ENCODE data around the gene RBM14.

RBM14 gene

DNA sequence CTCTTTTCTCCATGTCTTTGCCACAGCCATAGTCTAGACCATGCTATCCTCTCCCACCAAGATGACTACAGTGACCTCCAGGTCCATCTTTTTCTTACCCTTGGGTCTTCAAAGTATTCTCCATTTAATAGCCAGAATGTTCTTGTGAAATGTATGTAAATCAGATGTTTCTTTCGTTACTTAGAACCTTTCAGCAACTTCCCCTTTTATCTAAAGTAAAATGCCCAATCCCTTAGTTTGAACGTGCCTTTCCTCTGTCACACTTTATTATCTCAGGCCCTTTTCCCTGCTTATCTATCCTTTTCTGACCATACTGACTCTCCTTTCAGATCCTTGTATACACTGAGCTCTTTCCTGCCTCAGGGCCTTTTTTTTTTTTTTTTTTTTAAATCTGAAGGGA is 43.3 kb downstream of the RBM14 start:
- Histone ChIP-seq H3K27ac (ENCODE audit: low read depth, low read length) (peak overlapping the region; percentile 97), H3K4me1 (ENCODE audit: control insufficient read depth, low read length) (peaks cover 57% of the 10 kb centered on the region), H3F3A (ENCODE audit: control insufficient read depth, insufficient read depth) (peaks cover 37% of the 10 kb centered on the region), H3K9me2 (replicated peaks; ENCODE audit: control insufficient read depth, low read length) (no peaks in the 10 kb centered on the region), H3K79me2 (ENCODE audit: control insufficient read depth, low read length) (peaks cover 72% of the 10 kb centered on the region), H3K36me3 (ENCODE audit: control insufficient read depth, low read length) (peaks cover 58% of the 10 kb centered on the region), H3K27me3 (ENCODE audit: control insufficient read depth, low read length) (no peaks in the 10 kb centered on the region), H4K20me1 (ENCODE audit: control insufficient read depth, insufficient read depth, low read depth, low read length) (no peaks in the 10 kb centered on the region), H3K4me3 (ENCODE audit: low read length) (peak overlapping the region; percentile 59), H3K9me3 (ENCODE audit: control insufficient read depth, insufficient read depth, low read length) (no peaks in the 10 kb centered on the region), H3K4me2 (ENCODE audit: low read length) (peak overlapping the region; percentile 83)
- TF ChIP-seq EZH2phosphoT487 (IDR thresholded peaks at IDR 0.05; ENCODE audit: borderline replicate concordance, low read length), result no peak
- TF ChIP-seq, protein P1, sequence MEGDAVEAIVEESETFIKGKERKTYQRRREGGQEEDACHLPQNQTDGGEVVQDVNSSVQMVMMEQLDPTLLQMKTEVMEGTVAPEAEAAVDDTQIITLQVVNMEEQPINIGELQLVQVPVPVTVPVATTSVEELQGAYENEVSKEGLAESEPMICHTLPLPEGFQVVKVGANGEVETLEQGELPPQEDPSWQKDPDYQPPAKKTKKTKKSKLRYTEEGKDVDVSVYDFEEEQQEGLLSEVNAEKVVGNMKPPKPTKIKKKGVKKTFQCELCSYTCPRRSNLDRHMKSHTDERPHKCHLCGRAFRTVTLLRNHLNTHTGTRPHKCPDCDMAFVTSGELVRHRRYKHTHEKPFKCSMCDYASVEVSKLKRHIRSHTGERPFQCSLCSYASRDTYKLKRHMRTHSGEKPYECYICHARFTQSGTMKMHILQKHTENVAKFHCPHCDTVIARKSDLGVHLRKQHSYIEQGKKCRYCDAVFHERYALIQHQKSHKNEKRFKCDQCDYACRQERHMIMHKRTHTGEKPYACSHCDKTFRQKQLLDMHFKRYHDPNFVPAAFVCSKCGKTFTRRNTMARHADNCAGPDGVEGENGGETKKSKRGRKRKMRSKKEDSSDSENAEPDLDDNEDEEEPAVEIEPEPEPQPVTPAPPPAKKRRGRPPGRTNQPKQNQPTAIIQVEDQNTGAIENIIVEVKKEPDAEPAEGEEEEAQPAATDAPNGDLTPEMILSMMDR (IDR thresholded peaks at IDR 0.05; ENCODE audit: low read depth, low read length, poor library complexity, severe bottlenecking), result no peak

DNA sequence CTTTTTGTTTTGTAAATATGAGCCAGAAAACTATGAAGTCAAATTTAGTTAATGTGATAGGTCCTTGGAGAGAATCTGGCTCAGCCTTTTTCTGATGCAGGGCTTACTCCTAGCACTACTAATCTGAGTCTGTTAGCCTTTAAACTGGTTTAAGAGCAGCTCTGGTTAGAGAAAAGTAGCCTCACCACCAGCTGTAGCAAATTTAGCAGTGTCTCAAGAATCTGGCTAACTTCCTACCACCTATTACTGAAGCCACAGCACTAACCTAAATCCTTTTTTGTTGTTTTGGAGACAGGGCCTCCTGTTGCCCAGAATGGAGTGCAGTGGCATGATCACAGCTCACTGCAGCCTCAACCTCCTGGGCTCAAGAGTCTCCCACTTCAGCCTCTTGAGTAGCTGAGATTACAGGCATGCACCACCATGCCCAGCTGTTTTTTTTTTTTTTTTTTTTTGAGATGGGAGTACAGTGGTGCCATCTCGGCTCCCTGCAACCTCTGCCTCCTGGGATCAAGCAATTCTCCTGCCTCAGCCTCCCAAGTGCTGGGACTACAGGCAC is 47.4 kb downstream of the RBM14 start:
- H3K36me3 ChIP-seq (ENCODE audit: control insufficient read depth, low read length), result peaks cover 82% of the 10 kb centered on the region
- H3K4me1 ChIP-seq (ENCODE audit: control insufficient read depth, low read length), result peaks cover 27% of the 10 kb centered on the region
- H3K79me2 ChIP-seq (ENCODE audit: control insufficient read depth, low read length), result peaks cover 87% of the 10 kb centered on the region
- no peaks in the 10 kb centered on the region for H3K9me3 ChIP-seq (ENCODE audit: control insufficient read depth, insufficient read depth, low read length)
- no peak overlapping the region for H3K27ac ChIP-seq (ENCODE audit: low read depth, low read length)
- H3K4me2 ChIP-seq (ENCODE audit: low read length), result no peak overlapping the region
- no peaks in the 10 kb centered on the region for H3K27me3 ChIP-seq (ENCODE audit: control insufficient read depth, low read length)
- no peak for TF ChIP-seq EZH2phosphoT487 (IDR thresholded peaks at IDR 0.05; ENCODE audit: borderline replicate concordance, low read length)
- H3K9me2 ChIP-seq (replicated peaks; ENCODE audit: control insufficient read depth, low read length), result no peaks in the 10 kb centered on the region
- peaks cover 25% of the 10 kb centered on the region for H3F3A ChIP-seq (ENCODE audit: control insufficient read depth, insufficient read depth)
- no peak overlapping the region for H3K4me3 ChIP-seq (ENCODE audit: low read length)
- no peaks in the 10 kb centered on the region for H4K20me1 ChIP-seq (ENCODE audit: control insufficient read depth, insufficient read depth, low read depth, low read length)

DNA sequence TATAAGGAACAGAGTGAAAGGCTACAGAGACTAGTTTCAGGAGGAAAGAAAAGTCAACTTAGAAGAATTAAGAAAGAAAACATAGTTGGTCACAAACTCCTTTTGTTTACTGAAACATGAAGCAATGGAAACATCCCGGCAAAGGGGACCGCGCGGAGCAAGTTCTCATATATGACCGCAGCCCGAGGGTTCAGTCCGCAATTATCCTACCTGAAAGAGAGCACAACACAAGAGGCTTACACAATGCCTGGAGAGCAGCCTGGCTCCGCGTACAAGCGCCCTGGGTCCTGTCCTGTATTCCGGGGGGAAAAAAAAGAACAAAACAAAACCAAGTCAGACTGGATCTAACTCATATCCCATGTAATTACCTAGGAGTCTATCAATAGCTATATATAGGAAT is 48.9 kb downstream of the RBM14 start:
- Histone ChIP-seq H3K4me3 (ENCODE audit: low read length) (no peak overlapping the region), H3K36me3 (ENCODE audit: control insufficient read depth, low read length) (peaks cover 82% of the 10 kb centered on the region), H4K20me1 (ENCODE audit: control insufficient read depth, insufficient read depth, low read depth, low read length) (no peaks in the 10 kb centered on the region), H3K79me2 (ENCODE audit: control insufficient read depth, low read length) (peaks cover 92% of the 10 kb centered on the region), H3F3A (ENCODE audit: control insufficient read depth, insufficient read depth) (peaks cover 17% of the 10 kb centered on the region), H3K27me3 (ENCODE audit: control insufficient read depth, low read length) (no peaks in the 10 kb centered on the region), H3K4me1 (ENCODE audit: control insufficient read depth, low read length) (peaks cover 18% of the 10 kb centered on the region), H3K9me3 (ENCODE audit: control insufficient read depth, insufficient read depth, low read length) (no peaks in the 10 kb centered on the region), H3K27ac (ENCODE audit: low read depth, low read length) (no peak overlapping the region), H3K9me2 (replicated peaks; ENCODE audit: control insufficient read depth, low read length) (no peaks in the 10 kb centered on the region), H3K4me2 (ENCODE audit: low read length) (no peak overlapping the region)
- TF ChIP-seq, protein P1 (IDR thresholded peaks at IDR 0.05; ENCODE audit: low read depth, low read length, poor library complexity, severe bottlenecking), result no peak

DNA sequence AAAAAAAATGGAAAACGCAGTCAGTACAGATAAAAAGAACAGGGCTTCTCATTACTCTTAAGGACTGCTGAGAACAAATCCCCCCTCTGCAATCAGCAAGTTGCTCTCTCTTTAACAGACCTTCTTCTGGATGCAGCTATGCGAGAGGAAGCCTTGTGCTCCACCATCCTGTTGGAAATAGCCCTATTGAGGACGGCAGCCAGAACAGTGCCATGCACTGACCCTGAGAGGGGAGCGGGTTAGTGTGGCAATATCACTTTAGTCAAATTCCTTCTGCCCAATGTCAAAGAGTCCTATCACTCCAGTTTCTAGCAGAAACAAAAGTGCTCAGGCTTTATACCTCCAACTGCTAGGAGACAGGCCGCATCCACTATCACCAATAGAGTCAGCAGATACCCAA is 54.4 kb downstream of the RBM14 start:
- H3K27ac ChIP-seq (ENCODE audit: low read depth, low read length), result no peak overlapping the region
- peaks cover 29% of the 10 kb centered on the region for H3F3A ChIP-seq (ENCODE audit: control insufficient read depth, insufficient read depth)
- no peak overlapping the region for H3K4me2 ChIP-seq (ENCODE audit: low read length)
- H3K9me2 ChIP-seq (replicated peaks; ENCODE audit: control insufficient read depth, low read length), result no peaks in the 10 kb centered on the region
- no peak for TF ChIP-seq EZH2phosphoT487 (IDR thresholded peaks at IDR 0.05; ENCODE audit: borderline replicate concordance, low read length)
- TF ChIP-seq, protein P1 (IDR thresholded peaks at IDR 0.05; ENCODE audit: low read depth, low read length, poor library complexity, severe bottlenecking), result no peak
- H3K4me3 ChIP-seq (ENCODE audit: low read length), result no peak overlapping the region
- peaks cover 93% of the 10 kb centered on the region for H3K79me2 ChIP-seq (ENCODE audit: control insufficient read depth, low read length)
- H3K4me1 ChIP-seq (ENCODE audit: control insufficient read depth, low read length), result peaks cover 32% of the 10 kb centered on the region
- no peaks in the 10 kb centered on the region for H3K27me3 ChIP-seq (ENCODE audit: control insufficient read depth, low read length)
- peaks cover 67% of the 10 kb centered on the region for H3K36me3 ChIP-seq (ENCODE audit: control insufficient read depth, low read length)
- no peaks in the 10 kb centered on the region for H3K9me3 ChIP-seq (ENCODE audit: control insufficient read depth, insufficient read depth, low read length)
- no peaks in the 10 kb centered on the region for H4K20me1 ChIP-seq (ENCODE audit: control insufficient read depth, insufficient read depth, low read depth, low read length)

Data from DOHH2 (cell line).